ENCODE results near the gene PDE8A. TPM values are rescaled to one million over a fixed set of nuclear protein-coding genes. Genes with fewer than 3 reads are reported as not detected.

The PDE8A gene
- total RNA-seq, 2 donors from 2014 or later = 29.3 to 53.5 TPM

DNA sequence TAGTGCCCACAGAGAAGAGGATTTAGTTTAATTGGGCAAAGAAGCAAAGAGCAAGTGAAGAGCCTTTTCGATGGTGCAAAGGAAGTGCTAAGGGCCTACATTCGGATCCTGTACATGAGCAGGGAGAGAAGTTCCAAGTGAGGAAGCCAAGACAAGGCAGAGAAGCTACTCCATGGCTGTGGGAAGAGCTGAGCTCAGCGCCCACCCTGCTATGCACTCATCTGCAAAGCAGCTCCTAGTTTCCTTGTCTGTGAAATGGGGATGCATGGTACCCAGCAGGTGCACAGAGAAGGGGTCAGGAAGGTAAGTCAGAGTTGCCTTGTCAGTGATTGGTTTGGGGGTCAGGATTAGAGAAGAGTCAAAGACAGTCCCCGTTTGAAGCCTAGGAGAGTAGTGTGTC lies 126.5 kb downstream of the PDE8A start:
- H3K36me3 Mint-ChIP-seq = no peaks in the 10 kb centered on the region
- DNase-seq (ENCODE audit: low spot score in 2 of 2) = no peak
- no peak overlapping the region for H3K27ac Mint-ChIP-seq
- no peak for ATAC-seq
- no peaks in the 10 kb centered on the region for H3K9me3 Mint-ChIP-seq

DNA sequence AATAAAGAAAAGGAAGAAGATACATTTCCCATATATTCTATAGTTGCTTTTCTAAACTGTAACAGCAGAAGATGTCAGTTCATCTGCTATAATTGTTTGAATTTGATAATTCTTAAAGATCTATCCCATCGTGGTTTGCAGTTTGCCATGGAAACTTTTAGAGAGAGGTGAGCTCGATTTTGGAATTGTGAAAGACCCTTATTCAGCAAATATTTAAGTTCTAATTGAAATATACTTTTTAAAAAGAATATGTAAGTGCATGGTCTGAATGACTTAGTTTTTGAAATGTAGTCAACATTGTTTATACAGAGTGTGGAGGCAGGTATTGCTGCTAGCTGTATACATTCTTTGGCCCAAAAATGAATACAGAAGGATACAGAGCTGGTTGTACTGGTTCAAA lies 127.7 kb downstream of the PDE8A start:
- Mint-ChIP-seq H3K27ac (no peak overlapping the region), H3K9me3 (no peaks in the 10 kb centered on the region), H3K36me3 (no peaks in the 10 kb centered on the region)
- no peak for ATAC-seq
- DNase-seq (ENCODE audit: low spot score in 2 of 2) = no peak

DNA sequence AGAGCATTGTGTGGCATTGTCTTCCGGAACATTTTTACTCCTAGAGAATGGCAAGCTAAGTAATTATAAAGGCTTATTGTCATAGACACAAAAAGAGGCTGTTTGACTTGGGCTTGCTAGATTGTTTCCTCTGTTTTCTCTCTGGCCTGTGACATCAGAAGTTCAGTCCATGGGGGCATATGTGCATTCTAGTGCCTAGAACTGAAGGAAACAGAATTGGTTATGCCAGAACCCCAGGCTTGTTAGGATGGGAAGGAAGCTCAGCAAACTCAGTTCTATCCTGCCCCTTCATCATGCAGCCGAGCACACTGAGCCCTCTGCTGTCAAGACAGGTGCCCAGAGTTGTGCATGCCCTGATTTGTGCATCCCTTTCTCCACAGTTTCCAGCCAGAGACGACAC lies 131.3 kb downstream of the PDE8A start:
- DNase-seq (ENCODE audit: low spot score in 2 of 2) = no peak
- no peak overlapping the region for H3K27ac Mint-ChIP-seq
- H3K36me3 Mint-ChIP-seq = peaks cover 9 to 12% of the 10 kb centered on the region in 2 donors
- H3K9me3 Mint-ChIP-seq = no peaks in the 10 kb centered on the region
- no peak for ATAC-seq

DNA sequence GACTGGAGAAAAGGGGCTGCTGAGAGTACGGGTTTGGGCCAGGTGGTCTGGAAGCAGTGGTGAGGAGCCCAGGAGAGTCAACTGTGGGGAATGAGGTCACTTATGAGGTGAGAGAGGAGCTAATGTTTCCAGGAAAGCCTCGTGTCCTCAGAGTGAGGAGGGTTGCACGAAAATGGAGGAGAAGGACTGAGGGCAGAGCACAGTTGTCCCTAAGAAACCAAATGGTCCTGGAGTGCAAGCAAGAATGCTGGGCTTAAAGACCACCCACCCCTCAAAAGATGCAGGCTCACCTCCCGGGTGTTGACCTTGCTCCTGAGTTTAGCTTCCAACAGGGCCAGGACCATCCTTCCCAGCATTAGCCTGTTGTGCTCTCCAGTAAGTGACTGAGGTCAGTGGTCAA lies 133.2 kb downstream of the PDE8A start:
- ATAC-seq = no peak
- peak overlapping the region in 1 of 2 donors; percentile 77 for H3K27ac Mint-ChIP-seq
- H3K36me3 Mint-ChIP-seq = peaks cover 15 to 18% of the 10 kb centered on the region in 2 donors
- no peaks in the 10 kb centered on the region for H3K9me3 Mint-ChIP-seq
- no peak for DNase-seq (ENCODE audit: low spot score in 2 of 2)

DNA sequence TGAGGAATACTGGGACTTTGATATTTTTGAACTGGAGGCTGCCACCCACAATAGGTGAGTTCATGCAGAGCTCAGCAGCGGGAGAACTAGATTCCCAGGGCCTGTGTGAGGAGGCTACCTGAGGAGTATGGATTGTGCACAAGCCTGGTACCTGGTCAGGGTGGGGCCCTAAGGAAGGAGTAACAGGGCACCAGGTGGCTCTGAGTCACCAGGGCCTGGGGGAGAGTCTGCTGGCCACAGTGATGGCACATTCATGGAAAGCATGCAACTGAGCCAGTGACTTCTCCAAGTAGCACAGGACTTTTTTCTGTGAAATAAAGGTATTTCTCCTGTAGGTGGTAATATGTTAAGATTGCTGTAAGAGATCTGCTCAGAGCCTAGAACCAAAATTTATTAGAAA lies 134.4 kb downstream of the PDE8A start:
- peaks cover 15 to 23% of the 10 kb centered on the region in 2 donors for H3K36me3 Mint-ChIP-seq
- H3K9me3 Mint-ChIP-seq = no peaks in the 10 kb centered on the region
- ATAC-seq (peak in 1 of 2 donors; percentile 48), DNase-seq (ENCODE audit: low spot score in 2 of 2) (no peak)
- peak overlapping the region in 1 of 2 donors; percentile 66 for H3K27ac Mint-ChIP-seq

DNA sequence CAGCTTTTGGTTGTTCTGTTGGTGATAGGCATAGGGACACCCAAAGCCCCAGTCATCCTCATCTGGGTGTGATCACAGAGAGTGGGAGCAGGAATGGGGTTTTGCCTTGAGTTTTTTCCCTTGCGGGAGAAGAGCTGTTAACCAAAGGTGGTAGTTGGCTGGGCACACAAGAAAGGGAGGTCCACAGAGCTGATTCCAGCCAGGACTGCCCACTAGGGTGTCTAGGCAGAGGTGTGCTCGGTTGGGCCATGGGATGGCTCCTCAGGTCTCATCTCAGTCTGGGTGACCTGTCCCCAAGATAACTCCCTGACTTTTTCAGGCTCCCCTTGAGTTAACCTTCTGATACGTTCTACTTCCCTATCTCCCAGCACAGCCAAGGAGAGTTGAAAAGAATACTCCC lies 134.8 kb downstream of the PDE8A start:
- Mint-ChIP-seq H3K36me3 (peaks cover 15 to 23% of the 10 kb centered on the region in 2 donors), H3K9me3 (no peaks in the 10 kb centered on the region), H3K27ac (peak overlapping the region in 1 of 2 donors; percentile 66)
- ATAC-seq = no peak
- no peak for DNase-seq (ENCODE audit: low spot score in 2 of 2)

DNA sequence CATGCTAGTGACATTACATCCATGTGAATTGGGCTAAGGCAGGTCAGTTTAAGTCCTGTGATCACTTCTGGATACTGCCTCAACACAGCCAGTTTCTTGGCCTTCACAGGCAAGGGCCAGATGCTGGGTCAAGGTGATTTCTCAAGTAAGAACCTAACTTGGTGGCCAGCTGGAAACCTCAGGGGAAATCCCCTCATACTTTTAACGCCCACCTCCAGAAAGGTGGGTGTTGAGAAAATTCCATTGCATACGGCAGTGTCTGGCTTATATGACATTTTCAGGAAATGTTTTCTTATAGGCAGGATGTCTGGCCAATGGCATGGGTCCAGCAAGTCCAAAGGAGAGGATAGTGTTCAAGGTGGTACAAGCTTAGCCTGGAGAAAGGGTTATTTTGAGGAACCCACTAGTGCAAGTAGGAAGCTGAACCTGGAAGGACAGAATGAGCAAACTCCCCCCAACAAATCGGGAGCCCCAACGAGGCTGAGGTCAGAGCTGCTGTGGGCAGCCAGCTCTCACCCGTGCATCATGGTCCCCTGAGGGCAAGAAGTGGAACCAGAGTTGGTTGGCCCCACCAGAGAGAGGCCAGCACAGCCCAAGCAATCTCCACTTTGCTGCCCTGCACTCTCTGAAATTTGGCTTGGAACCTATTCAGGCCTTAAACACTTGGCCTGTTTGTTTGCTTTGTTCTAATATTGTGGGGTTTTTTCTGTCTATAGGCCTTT lies 135.4 kb downstream of the PDE8A start:
- no peak for DNase-seq (ENCODE audit: low spot score in 2 of 2)
- peak overlapping the region in 1 of 2 donors; percentile 66 for H3K27ac Mint-ChIP-seq
- H3K36me3 Mint-ChIP-seq = peaks cover 15 to 23% of the 10 kb centered on the region in 2 donors
- peak in 1 of 2 donors; percentile 57 for ATAC-seq
- H3K9me3 Mint-ChIP-seq = no peaks in the 10 kb centered on the region

DNA sequence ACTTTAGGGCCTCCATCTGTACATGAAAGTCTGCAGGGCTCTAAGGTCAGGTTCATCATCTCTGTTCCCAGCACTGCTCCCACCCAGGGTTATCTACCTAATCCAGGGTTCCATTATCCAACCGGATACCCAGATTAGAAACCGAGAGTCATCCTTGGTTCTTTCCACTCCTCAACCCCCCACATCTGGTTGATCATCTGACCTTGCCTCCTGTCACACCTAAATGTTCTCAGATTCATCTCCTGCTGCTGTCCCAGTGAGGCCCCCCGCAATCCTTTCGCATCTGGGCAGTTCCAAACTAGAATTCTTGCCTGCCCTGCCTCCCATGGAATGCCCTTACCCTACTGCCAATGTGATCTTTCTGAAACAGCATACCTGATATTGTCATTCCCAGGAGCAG lies 136.5 kb downstream of the PDE8A start:
- Mint-ChIP-seq H3K27ac (no peak overlapping the region), H3K9me3 (no peaks in the 10 kb centered on the region), H3K36me3 (peaks cover 15 to 23% of the 10 kb centered on the region in 2 donors)
- DNase-seq (ENCODE audit: low spot score in 2 of 2) (no peak), ATAC-seq (no peak)

DNA sequence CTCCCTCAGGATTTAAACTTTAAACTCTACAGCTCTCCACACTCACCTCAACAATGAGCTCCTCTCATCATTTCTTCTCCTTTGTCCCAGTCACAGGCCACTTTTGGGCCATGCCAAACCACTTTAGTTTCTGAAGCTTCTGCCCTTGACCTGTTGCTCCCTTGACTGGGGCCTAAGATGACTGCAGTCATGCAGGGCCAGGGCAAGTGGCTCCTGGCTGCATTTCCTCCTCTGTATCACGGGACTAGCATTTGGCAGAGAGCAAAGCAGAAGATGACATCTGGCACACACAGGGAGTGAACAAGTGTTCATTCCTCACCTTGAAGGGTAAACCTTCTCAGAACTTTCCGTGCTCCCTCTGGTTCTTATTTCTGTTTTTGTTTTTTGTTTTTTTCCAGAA lies 136.9 kb downstream of the PDE8A start:
- DNase-seq (ENCODE audit: low spot score in 2 of 2) = no peak
- Mint-ChIP-seq H3K9me3 (no peaks in the 10 kb centered on the region), H3K27ac (no peak overlapping the region), H3K36me3 (peaks cover 15 to 23% of the 10 kb centered on the region in 2 donors)
- ATAC-seq = no peak

DNA sequence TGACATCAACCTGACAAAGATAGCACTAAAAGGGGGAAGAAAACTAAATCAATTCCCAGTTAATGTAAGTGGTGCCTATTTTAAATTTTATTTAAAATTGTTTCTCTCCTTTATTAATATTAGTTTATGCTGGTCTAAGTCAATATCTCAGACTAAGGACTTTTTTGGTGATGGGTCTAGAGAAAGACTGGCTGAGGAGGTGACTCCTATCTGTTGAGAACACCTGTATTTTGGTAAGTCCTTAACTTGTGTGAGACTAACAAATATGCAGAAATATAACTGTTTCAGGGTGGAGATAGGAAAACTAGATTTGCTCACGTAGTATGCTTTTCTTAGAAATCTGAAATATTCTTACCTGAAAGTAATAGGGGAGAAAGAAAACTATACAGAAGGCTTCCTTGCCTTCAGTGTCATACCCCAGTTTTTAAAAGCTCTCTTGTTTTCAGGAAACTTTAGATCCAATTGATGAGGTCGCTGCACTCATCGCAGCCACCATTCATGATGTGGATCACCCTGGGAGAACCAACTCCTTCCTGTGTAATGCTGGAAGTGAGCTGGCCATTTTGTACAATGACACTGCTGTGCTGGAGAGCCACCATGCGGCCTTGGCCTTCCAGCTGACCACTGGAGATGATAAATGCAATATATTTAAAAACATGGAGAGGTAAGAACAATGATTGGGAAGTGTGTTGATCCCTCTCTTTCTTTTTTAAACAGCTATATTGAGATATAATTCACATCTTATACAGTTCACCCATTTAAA lies 138.9 kb downstream of the PDE8A start:
- peaks cover 15 to 31% of the 10 kb centered on the region in 2 donors for H3K36me3 Mint-ChIP-seq

DNA sequence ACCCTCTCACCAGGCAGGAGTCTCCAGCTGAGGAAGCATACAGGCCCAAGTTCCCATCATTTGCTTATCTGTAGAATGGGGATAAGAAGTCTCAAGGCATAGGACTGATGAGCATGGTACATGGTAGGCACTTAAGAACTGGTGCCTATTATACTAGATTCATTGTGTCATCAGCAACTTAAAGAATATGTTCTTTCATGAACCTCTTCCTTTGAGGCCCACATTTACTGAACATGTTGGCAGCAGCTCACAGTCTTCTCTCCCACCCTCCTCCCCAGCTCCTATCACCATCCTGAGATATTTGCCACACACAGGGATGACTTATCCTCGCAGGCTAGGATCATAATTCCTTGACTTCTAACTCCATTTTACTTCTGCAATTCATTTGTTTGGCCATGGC lies 142.5 kb downstream of the PDE8A start:
- peak overlapping the region in 1 of 2 donors; percentile 61 for H3K27ac Mint-ChIP-seq
- ATAC-seq = no peak
- no peak for DNase-seq (ENCODE audit: low spot score in 2 of 2)
- H3K9me3 Mint-ChIP-seq = no peaks in the 10 kb centered on the region
- peaks cover 6 to 27% of the 10 kb centered on the region in 2 donors for H3K36me3 Mint-ChIP-seq

More for the DNA sequence above, 138.9 kb downstream of the PDE8A start:
- DNase-seq (ENCODE audit: low spot score in 2 of 2) (no peak), ATAC-seq (no peak)
- H3K27ac Mint-ChIP-seq = no peak overlapping the region
- no peaks in the 10 kb centered on the region for H3K9me3 Mint-ChIP-seq

DNA sequence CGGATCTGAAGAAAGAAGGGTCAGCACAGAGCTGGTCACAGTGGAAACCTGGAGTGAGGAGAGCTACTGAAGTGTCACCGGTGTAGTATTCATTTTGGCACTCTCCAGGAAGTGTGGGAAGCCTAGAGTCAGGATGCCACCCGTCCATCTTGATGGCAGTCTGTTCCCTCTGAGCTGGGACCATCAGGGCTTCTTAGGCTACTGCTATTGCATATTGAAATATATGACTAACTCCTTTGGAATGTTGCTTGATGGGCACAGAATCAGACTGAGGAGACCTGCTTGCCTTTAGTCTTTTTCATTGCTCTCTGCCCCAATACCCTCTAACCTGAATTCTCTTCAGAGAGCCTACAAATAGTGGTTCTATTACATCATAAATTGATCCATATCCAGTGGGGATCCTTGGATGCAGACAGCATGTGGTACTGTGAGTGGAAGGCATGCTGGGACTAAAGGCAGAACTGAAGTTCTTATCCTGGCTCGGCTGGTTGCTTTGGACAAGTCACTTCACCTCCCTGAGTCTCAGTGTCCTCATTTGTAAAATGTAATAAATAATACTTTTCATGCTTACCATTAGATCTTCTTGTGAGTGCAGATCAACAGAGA lies 143.5 kb downstream of the PDE8A start:
- Mint-ChIP-seq H3K36me3 (peaks cover 14 to 36% of the 10 kb centered on the region in 2 donors), H3K9me3 (no peaks in the 10 kb centered on the region), H3K27ac (no peak overlapping the region)
- DNase-seq (ENCODE audit: low spot score in 2 of 2) (no peak), ATAC-seq (no peak)

DNA sequence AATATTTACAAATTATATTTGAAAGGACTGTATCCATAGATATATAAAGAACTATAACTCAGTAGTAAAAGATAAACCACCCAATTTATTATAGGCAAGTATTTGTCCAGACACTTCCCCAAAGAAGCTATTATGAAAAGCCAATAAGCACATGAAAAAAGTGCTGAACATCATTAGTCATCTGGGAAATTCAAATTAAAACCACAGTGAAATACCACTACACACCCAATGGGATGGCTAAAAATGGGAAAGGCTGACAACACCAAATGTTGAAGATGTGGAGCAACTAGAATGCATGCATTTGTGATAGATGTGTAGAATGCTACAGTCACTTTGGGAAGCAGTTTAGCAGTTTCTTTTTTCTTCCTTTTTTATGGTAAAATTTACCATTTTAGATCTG lies 147.0 kb downstream of the PDE8A start:
- Mint-ChIP-seq H3K27ac (no peak overlapping the region), H3K36me3 (peaks cover 38 to 47% of the 10 kb centered on the region in 2 donors), H3K9me3 (peaks cover 0 to 13% of the 10 kb centered on the region in 2 donors)
- ATAC-seq (no peak), DNase-seq (ENCODE audit: low spot score in 2 of 2) (no peak)

DNA sequence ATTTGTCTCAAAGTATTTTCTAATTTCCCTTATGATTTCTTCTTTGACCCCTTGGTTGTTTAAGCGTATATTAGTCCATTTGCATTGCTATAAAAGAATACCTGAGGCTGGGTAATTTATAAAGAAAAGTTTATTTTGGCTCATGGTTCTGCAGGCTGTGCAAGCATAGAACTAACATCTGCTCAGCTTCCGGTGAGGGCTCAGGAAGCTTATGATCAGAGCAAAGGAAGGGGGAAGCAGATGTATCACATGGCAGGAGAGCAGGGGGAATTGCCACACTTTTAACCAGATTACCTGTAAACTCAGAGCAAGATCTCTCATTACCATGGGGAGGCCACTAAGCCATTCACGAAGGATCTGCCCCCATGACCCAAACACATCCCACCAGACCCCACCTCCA lies 148.2 kb downstream of the PDE8A start:
- peaks cover 38 to 39% of the 10 kb centered on the region in 2 donors for H3K36me3 Mint-ChIP-seq
- peaks cover 0 to 13% of the 10 kb centered on the region in 2 donors for H3K9me3 Mint-ChIP-seq
- no peak overlapping the region for H3K27ac Mint-ChIP-seq
- no peak for DNase-seq (ENCODE audit: low spot score in 2 of 2)
- no peak for ATAC-seq

DNA sequence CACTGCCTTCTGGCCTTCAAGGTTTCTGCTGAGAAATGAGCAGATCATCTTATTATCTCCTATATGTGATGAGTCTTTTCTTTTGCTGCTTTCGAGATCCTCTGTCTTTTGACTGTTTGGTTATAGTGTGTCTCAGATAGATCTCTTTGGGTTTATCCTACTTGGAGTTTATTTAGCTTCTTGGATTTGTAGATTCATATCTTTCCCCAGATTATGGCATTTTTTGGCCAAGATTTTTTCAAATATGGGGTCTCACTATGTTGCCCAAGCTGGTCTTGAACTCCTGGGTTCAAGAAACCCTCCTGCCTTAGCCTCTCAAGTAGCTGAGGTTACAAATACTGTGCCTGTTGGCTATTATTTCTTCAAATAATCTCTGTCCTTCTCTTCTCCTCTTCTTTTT lies 150.3 kb downstream of the PDE8A start:
- ATAC-seq (no peak), DNase-seq (ENCODE audit: low spot score in 2 of 2) (no peak)
- Mint-ChIP-seq H3K9me3 (peaks cover 0 to 13% of the 10 kb centered on the region in 2 donors), H3K27ac (no peak overlapping the region), H3K36me3 (peaks cover 34 to 36% of the 10 kb centered on the region in 2 donors)

DNA sequence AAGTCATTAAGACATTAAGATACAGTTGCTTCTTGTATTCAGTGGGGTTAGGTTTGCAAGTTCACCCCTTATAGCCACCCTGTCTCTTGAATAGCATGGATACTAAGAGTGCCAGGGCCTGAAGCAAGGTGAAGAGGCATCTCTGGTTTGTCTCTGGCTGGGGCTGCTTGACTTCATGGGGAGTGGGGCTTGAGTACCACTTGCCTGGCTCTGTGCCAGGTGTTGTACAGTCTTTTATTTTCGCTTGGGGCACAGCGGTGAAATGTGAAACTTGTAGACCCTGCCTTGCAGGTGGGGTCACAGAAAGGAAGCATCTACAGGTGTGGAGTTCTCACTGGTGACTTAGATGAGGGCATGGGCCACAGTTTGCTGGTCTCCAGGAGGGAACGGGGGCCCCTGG lies 152.1 kb downstream of the PDE8A start:
- ATAC-seq (no peak), DNase-seq (ENCODE audit: low spot score in 2 of 2) (no peak)
- Mint-ChIP-seq H3K9me3 (peaks cover 0 to 13% of the 10 kb centered on the region in 2 donors), H3K36me3 (peaks cover 30 to 34% of the 10 kb centered on the region in 2 donors), H3K27ac (no peak overlapping the region)

DNA sequence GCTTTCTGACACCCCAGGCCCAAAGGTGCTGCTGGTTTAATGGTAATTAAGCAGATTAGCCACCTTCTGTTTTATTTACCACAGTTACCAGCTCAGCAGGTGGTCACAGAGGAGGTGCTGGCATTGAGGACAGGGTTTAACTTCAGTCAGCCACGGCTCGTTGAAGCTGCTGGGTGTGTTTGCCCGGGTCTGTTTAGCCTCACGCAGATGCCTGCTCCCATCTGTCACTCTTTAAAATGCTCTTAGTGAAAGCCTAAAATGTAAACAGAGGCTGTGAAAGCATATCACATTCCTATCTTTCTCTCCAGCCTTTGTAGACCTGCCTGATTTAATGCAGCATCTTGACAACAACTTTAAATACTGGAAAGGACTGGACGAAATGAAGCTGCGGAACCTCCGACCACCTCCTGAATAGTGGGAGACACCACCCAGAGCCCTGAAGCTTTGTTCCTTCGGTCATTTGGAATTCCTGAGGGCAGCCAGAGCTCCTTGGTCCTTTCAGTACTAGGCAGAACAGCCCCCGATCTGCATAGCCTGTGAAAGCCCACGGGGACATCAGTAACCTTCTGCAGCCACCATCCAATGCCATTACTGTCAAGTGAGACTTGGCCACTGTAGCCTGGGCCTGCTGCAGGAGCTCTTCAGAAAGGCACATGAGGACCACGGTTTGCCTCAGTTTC lies 156.0 kb downstream of the PDE8A start:
- DNase-seq (ENCODE audit: low spot score in 2 of 2) (no peak), ATAC-seq (no peak)
- H3K9me3 Mint-ChIP-seq = peaks cover 0 to 2% of the 10 kb centered on the region in 2 donors
- H3K36me3 Mint-ChIP-seq = peaks cover 8 to 12% of the 10 kb centered on the region in 2 donors
- H3K27ac Mint-ChIP-seq = no peak overlapping the region
